GM18519 (cell line): ENCODE results near the gene PIGBOS1.

ENCODE experiments used
- ATAC-seq: cut with Tn5 transposase; IDR thresholded peaks from one replicate; pipeline ENCODE4 v1.9.1; 2021; ENCODE audit warnings: mild to moderate bottlenecking, moderate library complexity; ENCODE audit not compliant: unreplicated experiment, low FRiP score

PIGBOS1 gene

DNA sequence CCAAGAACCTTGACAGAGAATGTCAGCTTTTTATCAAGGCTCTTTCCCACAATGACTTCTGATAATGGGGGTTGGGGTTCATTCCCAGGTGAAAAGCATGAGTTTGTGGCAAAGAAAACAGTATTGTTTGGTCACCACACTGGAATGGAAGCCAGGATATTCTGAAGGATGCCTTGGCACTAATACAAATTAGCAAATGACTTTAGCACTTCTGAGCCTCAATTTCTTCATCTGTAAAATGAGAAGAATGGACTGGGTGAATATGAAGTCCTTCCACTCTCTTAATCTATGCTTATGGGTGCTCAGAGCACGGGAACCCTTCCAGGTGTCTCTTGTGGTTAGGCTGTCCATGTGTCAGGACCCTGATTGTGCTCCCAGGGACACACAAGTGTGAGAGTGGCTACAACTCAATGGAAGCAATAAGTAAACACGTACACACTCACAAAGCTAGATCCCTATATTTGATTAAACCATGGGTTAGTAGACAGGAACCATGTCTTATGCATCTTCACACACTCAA, 50.7 kb downstream of the PIGBOS1 start:
- no peak for ATAC-seq

- peak; percentile 90 for ATAC-seq
Observed at GRCh38 chr15:55267401-55268175, 51.3 kb downstream of the PIGBOS1 start.
